GM19395 (cell line): Measurements from ENCODE around the gene SLC26A5.
"Not testable (repeated sequence)": the region's sequence is repeated elsewhere in the genome, so short reads cannot be mapped to it uniquely, and the experiment has no call there.

Experiments
- ATAC-seq: cut with Tn5 transposase; IDR thresholded peaks from one replicate; pipeline ENCODE4 v1.9.1; 2021; ENCODE audit warnings: mild to moderate bottlenecking, moderate library complexity; ENCODE audit not compliant: unreplicated experiment

SLC26A5 gene

DNA sequence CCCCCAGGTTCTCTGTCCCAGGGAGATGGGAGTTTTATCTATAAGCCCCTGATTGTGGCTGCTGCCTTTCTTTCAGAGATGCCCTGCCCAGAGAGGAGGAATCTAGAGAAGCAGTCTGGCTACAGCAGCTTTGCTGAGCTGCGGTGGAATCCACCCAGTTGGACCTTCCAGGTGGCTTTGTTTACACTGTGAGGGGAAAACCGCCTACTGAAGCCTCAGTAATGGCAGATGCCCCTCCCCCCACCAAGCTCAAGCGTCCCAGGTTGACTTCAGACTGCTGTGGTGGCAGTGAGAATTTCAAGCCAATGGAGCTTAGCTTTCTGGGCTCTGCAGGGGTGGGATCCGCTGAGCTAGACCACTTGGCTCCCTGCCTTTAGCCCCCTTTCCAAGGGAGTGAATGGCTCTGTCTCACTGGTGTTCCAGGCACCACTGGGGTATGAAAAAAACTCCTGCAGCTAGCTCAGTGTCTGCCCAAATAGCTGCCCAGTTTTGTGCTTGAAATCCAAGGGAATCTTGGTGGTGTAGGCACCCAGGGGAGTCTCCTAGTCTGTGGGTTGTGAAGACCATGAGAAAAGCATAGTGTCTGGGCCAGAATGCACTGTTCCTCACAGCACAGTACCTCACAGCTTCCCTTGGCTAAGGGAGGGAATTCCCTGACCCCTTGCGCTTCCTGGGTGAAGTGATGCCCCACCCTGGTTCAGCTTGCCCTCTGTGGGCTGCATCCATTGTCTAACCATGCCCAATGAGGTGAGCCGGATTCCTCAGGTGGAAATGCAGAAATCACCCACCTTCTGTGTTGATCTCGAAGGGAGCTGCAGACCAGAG, 40.0 kb downstream of the SLC26A5 start:
- not testable (repeated sequence) for ATAC-seq

GRCh38 chr7:103399687-103400086, 46.3 kb downstream of the SLC26A5 start:
- ATAC-seq, result not testable (repeated sequence)

GRCh38 chr7:103398483-103399127, 47.4 kb downstream of the SLC26A5 start:
- ATAC-seq, result no peak

GRCh38 chr7:103396471-103396870, 49.5 kb downstream of the SLC26A5 start:
- no peak for ATAC-seq

- ATAC-seq, result no peak
Measured at GRCh38 chr7:103395071-103395470, 50.9 kb downstream of the SLC26A5 start.

- no peak for ATAC-seq
Measured at GRCh38 chr7:103394566-103394965, 51.4 kb downstream of the SLC26A5 start.

DNA sequence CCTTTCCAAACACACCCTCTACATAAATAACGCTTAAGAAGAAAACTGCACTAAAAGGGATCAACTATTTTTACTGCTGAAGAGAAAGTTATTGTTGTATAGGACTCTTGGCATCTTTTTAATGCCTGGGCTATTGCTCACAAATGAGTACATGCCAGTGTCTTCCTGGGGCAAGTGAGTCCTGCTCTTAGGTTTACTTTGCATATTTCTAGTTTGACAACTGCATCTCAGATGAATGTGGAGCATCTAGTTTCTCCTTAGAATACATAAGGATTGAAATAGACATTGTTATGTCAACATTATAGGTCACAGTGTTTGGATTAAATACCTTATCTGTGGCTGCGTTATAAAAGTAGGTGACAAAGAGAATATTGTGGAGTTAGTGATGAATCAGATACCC, 54.0 kb downstream of the SLC26A5 start:
- no peak for ATAC-seq

GRCh38 chr7:103391150-103391549, 54.9 kb downstream of the SLC26A5 start:
- ATAC-seq, result no peak

DNA sequence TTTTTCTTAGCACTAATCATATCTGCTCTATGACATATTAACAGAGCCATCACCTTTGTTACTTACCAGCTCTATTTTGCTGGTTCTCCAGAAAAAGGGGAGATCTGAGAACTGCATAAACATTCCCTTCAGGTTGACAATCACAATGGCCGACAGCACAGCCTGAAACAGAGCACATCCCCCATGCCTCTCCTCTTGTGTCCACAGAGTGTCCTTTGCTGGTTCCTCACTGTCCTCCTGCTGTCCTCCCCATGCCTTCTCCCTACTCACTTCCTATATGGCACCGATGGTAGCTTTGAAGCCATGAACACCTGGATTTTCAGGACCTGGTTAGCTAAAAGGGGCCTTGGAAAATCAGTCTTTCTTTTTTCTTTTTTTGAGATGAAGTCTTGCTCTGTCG, 56.7 kb downstream of the SLC26A5 start:
- no peak for ATAC-seq

- no peak for ATAC-seq
Measured at GRCh38 chr7:103388469-103389140, 57.4 kb downstream of the SLC26A5 start.

DNA sequence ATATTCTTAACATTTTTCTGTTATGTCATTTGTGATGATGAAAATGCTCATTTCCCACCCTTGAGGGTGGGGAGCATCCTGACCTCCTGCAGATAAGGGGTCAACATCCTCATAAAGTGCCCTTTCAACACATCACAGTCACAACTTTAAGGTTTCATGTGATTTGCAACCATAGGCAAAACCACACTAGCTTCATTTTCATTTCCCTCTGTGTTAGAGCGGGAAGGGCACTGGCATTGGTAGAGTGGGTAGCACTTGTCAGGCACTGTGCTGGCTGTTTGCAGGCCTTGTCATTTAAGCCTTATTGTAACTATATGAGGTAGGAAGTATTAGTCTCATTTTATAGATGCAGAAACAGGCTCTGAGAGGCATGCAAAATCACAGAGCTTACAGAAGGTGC, 58.8 kb downstream of the SLC26A5 start:
- ATAC-seq, result no peak

DNA sequence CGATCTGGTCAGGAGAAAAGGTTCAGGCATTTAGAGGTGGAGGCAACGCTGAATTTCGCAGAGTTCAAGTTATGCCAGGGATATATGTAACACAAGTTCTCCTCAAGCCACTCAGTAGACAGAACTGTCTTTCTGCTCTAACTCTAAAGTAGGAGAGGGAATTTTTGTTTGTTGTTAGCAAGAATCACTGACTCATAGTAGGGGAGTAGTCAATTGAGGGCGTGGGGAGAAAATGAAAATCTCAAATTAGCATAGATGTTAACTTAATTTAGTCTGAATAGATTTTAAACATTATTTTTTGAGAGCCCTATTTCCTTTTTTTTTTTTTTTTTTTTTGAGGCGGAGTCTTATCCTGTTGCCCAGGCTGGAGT, 64.0 kb downstream of the SLC26A5 start:
- ATAC-seq, result no peak

- no peak for ATAC-seq
Measured at GRCh38 chr7:103381280-103382031, 64.6 kb downstream of the SLC26A5 start.

DNA sequence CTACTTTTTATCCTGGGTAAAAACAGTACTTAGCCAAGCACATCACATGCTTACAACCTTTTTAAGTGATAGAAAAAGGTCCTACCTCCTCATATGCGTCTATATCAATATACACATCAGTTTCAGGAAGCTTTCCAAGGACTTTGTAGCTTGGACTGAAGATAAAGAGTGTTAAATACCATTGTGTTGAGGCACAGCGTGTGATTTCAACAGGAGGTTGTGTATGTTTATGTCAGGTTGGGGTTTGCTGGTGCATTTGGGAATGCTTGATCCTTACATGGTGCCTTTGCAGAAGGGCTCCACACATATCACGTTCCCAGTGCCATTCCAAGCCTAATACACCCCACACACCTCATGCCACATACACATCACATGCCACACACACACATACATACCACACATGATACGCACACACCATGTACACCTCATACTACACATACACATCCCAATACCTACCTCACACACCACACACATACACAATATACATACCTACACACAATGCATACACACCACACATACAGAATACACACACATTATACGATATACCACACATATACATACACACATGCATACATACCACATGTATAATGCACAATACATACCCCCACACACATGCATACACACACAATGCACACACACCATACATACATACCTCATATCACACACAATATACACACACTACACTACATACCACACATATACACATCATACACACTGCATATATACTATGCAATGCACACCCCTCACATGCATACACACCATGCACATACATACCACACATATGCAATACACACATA, 65.4 kb downstream of the SLC26A5 start:
- ATAC-seq, result no peak

DNA sequence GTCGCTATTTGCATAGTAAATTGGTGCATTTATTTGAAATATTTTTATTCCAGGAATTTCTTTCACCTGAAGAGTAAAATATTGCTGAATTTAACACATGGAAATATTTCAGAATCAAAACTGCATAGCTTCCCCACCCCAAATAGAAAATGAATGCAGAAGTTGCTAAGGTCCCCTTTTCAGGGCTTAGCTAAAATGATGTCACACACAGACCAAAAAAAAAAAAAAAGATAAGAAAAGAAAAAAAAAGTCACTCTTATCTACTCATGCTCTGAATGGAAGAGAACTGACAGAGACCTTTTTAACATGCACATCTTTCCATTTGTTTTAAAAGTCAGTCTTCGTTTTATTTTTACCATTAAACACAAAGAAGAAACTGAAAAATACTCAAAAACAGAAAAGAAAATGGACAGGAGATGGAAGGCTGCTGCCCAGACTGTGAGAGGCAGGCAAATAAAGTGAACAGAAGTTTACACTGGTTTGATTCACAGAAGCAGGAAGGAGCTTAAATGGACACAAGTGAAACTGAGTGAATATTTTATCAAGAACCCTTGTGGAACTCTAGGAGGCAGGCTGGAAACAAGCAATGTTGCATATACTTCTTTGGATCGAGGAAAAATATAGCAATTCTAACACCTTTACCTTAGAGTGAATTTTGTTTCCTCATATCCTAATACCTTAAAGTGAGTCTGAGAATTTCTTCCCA, 66.6 kb downstream of the SLC26A5 start:
- no peak for ATAC-seq

GRCh38 chr7:103373866-103374643, 72.0 kb downstream of the SLC26A5 start:
- no peak for ATAC-seq

- no peak for ATAC-seq
Measured at GRCh38 chr7:103369432-103369831, 76.6 kb downstream of the SLC26A5 start.

DNA sequence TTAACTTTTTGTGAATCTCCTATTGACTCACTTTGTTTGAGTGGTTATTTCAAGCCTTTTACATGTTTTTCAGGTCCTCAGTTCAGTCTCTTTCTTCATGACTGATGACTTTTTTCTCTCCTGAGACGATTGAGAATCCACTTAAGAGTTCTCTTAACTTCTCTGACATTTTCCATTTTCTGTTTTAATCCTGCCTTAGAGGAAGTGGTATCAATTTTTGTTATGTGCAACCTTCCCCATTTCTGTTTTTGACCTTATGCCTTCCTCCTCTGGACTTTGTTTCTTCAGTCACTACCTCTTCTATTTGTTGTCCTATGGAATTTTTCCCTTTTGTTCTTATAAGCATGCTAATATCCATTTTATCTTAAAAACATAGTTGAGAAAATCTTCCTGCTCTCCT, 96.2 kb downstream of the SLC26A5 start:
- ATAC-seq, result no peak

DNA sequence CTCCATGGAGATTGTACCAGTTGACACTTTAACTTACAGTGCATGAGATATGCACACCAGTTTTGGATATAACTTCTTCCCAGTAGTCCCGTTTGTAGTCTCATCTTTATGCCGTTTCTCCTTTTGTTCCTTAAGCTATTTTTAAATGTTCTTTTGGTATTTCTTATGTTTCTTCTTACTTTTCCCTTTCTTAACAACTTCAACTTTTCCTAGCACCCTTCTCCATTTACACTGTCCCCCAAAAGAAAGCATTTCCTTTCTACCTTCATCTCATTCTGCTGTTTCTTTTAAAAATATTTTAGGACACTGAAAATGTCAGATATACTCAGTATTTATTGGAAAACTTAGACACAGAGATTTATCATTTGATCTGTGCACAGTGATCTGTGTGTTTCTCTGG, 97.0 kb downstream of the SLC26A5 start:
- ATAC-seq, result no peak
